Stimulated activated CD4-positive, alpha-beta T cell treated with anti-CD3 and anti-CD28 coated beads, Interleukin-1b, Interleukin-23, amount 100 ng/mL, for 4 hours (primary cell): ENCODE data around the gene TRAPPC2L.

Experiments
- DNase-seq, 2 donors: peaks; one replicate each; pipeline ENCODE4 v3.0.0-alpha.2; 2020; ENCODE audit warnings: low read depth in 2 of 2

Gene TRAPPC2L

DNA sequence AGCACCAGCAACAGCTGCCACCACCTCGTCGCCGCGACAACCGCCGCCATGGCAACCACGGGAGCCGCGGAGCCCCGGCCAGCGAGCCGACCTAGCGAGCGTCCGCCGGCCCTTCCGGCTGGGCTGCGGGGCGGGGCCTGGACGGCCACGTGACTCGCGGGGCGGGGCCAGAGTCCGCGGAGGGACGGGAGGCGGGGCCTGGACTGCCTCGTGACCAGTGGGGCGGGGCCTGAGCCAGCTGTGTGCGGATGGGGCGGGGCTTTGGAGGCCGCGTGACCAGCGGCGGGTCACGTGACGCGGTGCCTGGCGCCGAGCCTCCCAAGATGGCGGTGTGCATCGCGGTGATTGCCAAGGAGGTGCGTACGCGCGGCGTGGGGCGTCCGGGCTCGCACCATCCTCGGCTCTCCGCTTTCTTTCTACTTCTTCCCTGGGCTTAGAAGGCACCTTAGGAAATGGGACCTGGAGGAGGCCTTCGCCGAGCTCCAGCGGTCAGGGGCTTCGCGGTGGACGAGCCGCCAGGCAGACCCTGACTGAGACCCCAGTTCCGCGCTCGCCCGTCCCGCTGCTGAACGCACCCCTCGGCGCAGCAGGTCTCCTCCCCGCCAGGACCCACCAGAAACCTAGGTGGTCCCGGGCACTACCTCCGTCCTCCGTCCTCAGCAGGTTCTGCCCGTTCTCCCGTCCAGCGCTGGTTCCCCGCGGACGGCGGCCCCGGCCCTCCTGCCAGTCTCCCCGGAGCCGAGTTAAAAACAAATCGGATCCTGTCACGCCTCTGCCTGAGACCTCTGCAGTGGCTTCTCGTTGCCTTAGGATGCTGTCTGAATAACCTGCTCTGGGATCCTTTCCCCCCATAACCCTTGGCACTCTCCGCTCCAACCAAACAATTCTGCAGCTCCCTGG is at the start of gene TRAPPC2L, which contains the start of gene GALNS:
Gene TRAPPC2L, plus strand, starts transcription at position 300 of the 900 bp plus-strand sequence. Its CDS starts 24 bp downstream, at position 324.
Gene GALNS, minus strand, starts transcription at position 120 of the 900 bp plus-strand sequence. Its CDS starts 70 bp downstream, at position 50.
- peak; percentile 99 to 100 for DNase-seq

DNA sequence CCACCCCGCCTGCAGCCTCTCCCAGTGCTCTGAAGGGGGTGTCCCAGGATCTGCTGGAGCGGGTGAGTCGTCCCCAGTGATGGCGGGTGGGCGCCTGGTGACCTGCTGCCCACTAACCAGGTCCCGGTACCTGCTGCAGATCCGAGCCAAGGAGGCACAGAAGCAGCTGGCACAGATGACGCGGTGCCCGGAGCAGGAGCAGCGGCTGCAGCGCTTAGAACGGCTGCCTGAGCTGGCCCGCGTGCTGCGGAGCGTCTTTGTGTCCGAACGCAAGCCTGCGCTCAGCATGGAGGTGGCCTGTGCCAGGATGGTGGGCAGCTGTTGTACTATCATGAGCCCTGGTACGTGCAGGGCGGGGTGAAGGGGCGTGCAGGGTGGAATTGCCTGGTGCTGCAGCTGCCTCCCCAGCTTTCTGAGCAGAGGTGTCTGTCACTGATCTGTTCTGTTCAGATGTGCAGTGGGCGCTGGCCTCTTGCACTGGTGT is 49.7 kb upstream of the TRAPPC2L start:
- DNase-seq: no peak

DNA sequence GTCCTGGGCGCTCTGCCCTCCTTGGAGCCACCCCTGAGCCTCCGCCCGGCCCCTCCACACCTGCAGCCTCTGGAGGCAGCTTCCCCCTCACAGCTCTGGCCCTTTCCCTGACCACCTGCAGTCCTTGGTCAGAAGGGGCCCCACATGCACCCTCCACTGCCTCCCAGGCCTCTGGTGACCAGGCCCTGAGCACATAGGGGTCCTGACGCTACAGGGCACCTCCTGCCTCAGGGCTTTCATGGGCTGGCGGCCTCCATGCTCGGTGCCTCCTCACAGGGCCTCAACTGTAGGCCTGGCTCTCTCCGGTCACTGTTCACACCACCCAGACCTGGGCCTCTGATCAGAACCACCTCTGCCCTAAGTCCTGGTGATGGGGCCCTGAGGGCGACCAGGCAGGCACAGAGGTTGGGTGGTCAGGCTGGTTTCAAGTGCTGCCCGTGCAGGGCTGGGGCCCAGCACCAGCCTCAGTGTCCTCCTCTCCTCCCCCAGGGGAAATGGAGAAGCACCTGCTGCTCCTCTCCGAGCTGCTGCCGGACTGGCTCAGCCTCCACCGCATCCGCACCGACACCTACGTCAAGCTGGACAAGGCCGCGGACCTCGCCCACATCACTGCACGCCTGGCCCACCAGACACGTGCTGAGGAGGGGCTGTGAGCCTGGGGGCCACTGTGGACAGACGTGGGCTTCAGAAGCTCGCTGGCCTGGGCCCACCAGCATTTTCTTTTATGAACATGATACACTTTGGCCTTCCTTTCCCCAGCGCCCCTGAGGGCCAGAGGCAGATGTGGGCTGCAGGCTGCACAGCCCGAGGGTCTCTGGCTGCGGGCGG is 49.1 kb upstream of the TRAPPC2L start:
- no peak for DNase-seq

- no peak for DNase-seq
These were observed 47.8 kb upstream of the TRAPPC2L start for GRCh38 chr16:88809068-88809675.

- DNase-seq: no peak
These were observed 47.2 kb upstream of the TRAPPC2L start for GRCh38 chr16:88809676-88810165.

DNA sequence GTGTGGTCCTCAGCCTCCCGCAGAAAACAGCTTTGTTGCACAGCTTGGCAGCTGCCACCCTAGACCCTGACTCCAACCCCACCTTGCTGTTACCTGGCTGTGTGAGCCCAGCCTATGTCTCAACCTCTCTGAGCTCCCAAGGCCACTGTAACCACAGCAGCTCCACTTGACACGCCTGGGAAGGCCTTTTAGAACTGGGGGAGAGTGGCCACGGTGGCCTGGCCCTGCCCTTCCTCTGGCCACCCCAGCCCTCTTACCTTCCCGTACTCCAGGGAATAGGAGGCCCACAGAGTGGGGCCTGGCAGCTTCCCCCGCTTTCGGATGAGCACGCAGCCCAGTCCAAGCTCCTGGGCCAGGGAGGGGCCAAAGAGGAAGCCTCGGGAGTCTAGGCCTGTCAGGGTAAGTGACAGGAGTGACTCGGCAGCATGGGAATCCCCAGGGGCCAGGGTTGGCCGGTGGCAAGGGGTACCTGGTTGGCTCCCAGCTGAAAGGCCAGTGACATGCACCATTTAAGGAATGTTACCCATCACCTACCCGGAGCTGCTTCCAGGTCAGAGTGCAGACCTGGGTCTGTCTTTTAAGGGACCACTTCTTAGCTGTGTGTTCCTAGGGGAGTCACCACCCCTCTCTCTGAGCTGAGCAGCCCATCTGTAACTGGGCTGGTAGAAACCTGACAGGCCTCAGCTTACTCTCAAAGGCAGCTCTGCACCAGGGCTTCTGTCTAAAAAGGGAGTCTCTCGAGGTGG is 46.6 kb upstream of the TRAPPC2L start:
- DNase-seq: no peak

DNA sequence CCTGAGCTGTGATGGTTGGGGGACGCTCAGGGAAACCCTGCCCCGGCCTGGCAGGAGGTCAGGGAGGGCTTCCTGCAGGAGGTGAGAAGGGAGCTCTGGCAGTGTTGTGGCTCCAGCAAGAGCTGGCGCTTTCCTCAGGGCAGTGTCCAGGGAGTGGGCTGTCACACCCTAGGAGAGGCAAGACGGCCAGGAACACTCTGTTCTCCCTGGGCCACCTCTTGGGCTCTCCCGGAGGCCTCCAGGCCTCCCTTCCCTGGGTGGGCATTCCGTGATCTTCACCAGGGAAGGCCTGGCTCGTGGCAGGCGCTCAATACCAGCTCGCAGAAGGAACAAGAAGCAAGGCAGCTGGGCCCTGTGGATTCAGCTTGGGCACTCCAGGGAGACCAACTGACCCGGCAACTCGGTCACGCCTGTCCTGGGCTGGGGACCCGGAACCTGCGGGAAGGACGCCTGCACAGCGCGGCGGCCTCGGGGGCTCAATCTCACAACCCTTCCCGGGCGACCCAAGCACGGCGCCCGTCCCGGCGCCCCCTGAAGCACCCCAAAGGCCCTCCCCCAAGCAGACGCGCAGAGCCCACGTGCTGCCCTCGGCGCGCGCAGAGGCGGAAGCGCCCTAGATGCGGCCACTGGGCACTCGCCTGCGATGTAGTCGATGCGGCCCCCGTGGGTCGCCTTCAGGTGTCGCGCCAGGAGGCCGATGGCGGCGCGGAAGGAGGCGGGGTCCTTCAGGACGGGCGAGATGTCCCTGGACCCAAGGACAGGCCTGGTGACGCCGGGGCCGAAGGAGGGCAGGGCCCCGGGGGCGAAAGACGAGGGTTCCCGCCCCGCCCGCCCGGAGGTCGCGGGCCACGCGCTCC is 45.8 kb upstream of the TRAPPC2L start:
- peak; percentile 44 to 64 for DNase-seq

GRCh38 chr16:88811769-88812512 is 45.0 kb upstream of the TRAPPC2L start, which contains the start of gene APRT:
TSS of gene APRT (minus strand) at chr16:88811928. CDS start at chr16:88811899, 29 bp downstream.
- DNase-seq: peak; percentile 98 to 99

GRCh38 chr16:88812513-88813268 is 44.2 kb upstream of the TRAPPC2L start:
- no peak for DNase-seq

DNA sequence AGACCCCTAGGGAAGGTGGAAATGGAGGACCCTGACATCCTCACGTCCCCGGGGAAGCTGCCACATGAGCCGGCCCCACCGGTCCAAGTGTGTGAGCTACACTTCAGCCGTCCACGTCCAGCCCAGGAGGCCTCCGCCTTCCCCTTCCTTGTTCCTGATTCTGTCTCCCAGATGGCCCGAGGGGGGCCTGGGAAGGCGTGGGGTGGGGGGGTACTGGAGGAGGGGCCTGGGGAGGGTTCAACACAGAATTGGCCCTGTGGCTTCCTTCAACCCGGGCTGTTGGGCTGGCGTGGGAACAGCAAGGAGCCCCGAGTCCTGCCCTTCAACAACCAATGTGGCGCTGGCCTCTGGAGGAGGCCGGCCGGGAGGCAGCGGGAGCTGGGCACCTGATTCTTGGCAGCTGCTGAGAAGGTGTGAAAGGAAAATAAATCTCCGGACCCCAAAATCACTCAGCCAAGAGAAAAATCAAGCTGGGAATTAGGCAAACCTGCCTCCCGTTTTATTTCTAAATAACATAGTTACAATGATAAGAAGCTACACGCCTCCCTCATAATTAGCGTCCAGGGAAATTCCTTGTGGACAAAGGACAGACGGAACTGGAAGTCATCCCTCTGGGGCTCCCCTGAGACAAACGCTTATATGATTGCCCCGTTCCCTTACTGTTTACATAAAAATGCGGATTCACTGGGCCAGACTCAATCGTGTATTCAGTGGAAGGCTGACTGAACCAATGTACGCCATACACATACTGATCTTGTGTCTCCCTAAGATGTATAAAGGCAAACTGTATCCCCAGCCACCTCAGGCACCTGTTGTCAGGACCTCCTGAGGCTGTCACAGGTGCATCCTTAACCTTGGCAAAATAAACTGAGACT is 43.4 kb upstream of the TRAPPC2L start:
- no peak for DNase-seq

GRCh38 chr16:88814144-88814502 is 42.8 kb upstream of the TRAPPC2L start:
- DNase-seq: no peak

DNA sequence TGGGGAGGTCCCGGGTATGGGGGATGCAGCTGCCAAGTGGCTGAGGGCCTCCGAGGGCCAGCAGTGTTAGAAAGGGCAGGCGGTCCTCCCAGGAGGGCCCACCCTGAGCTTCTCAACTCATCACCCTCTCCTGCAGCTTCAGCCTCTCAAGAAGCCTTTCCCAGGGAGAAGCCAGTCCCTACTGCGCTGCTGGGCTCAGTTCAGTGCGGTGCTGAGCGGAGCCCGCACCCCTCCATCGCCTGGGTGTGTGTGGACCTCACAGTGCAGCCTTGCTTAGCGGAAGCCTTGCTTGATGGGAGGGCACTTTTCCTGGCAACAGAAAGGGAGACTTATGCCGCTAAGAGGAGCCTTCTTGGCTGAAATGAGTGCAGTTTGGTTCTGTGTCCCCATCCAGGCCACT is 41.7 kb upstream of the TRAPPC2L start:
- DNase-seq: no peak

DNA sequence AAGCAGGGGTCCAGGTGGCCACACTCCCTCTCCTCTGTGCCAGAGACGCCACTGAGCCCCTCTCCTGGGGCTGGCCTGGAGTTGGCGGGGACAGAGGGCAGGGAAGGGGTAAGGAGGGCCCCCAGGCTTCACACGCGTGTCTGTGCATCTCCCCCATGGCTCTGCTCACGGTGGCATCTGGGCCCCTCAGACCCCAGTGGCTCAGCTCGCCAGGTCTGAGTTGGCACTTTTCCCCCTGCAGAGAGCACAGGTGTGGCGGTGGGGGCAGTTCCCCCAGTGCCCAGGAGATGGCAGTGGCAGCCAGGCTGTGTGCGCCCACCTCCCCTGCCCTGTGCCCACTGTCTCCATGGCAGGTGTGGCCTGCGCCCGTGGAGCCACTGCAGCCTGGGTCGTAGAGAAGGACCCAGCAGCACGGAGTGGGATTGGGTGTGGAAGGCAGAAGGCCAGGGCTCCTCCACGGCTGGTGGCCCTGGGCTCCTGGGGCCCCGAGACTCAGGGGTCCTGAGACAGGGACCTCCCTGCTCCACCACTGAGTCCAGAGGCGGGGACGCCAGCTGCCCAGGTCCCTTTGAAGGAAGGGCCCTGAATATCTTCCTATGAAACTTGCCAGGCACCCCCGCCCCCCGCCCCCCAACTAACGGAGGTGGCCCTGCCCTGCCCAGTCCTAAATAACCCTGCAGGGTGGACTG is 40.9 kb upstream of the TRAPPC2L start:
- peak; percentile 54 to 56 for DNase-seq

GRCh38 chr16:88816736-88817535 is 40.0 kb upstream of the TRAPPC2L start:
- DNase-seq: no peak

DNA sequence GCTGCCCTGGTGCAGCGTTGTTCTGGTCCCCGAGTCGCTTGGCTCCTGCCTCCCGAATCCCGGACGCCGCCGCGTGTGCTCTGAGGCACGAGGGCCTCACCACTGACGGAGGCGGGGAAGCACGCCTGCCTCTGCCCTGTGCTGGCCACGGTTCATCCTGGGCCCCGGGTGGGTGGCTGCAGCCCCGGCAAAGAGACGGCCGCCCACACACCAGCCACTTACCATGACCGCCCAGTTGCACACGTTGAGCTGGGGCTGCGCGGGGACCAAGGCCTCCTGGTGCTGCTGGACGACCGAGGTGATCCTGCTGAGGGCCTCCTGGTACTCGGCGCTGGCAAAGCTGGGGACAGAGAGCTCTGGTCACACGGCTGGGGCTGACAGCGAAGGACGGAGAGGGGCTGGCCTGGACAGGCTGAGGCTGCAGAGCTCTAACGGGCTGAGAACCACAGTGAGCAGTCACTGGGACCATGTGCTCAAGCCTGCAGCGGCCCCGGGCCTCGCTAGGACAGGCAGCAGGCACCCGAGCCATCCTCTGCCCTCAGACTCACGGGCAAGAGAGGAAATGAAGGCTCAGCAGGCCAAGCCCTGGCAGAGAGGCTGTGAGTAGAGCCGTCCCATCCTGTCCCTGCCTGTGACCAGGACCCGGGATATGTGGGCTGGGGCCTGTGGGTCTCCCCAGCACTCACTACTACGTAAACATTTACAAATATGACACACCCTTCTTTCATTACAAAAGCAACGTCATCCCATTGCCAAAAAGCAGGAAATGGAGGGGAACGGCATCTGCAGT is 38.9 kb upstream of the TRAPPC2L start:
- DNase-seq: no peak
